GM19043 (cell line): ENCODE results near the gene GMDS.

Experiments used
- ATAC-seq: cut with Tn5 transposase; IDR thresholded peaks from one replicate; pipeline ENCODE4 v1.9.1; 2021; ENCODE audit warnings: low read depth; ENCODE audit not compliant: unreplicated experiment

The GMDS gene

GRCh38 chr6:1915226-1915625 is 330.2 kb downstream of the GMDS start:
- no peak for ATAC-seq

GRCh38 chr6:1913577-1913976 is 331.8 kb downstream of the GMDS start:
- no peak for ATAC-seq

GRCh38 chr6:1912731-1913130 is 332.7 kb downstream of the GMDS start:
- no peak for ATAC-seq

- ATAC-seq = no peak
These were observed 333.9 kb downstream of the GMDS start for GRCh38 chr6:1911474-1911873.

- no peak for ATAC-seq
These were observed 334.6 kb downstream of the GMDS start for GRCh38 chr6:1910621-1911407.

GRCh38 chr6:1908784-1909183 is 336.6 kb downstream of the GMDS start:
- no peak for ATAC-seq

GRCh38 chr6:1906609-1907008 is 338.8 kb downstream of the GMDS start:
- no peak for ATAC-seq

GRCh38 chr6:1906014-1906413 is 339.4 kb downstream of the GMDS start:
- ATAC-seq = no peak

GRCh38 chr6:1904898-1905297 is 340.5 kb downstream of the GMDS start:
- ATAC-seq = no peak

- no peak for ATAC-seq
These were observed 341.0 kb downstream of the GMDS start for GRCh38 chr6:1904466-1904799.

- no peak for ATAC-seq
These were observed 341.5 kb downstream of the GMDS start for GRCh38 chr6:1903780-1904465.

GRCh38 chr6:1901556-1901955 is 343.8 kb downstream of the GMDS start:
- ATAC-seq = no peak

- no peak for ATAC-seq
These were observed 348.5 kb downstream of the GMDS start for GRCh38 chr6:1896897-1897296.

GRCh38 chr6:1895721-1896120 is 349.7 kb downstream of the GMDS start:
- no peak for ATAC-seq

GRCh38 chr6:1894954-1895353 is 350.5 kb downstream of the GMDS start:
- ATAC-seq = no peak

- no peak for ATAC-seq
These were observed 351.8 kb downstream of the GMDS start for GRCh38 chr6:1893470-1894130.

- no peak for ATAC-seq
These were observed 352.7 kb downstream of the GMDS start for GRCh38 chr6:1892716-1893115.

GRCh38 chr6:1890987-1891386 is 354.4 kb downstream of the GMDS start:
- no peak for ATAC-seq

GRCh38 chr6:1890071-1890470 is 355.3 kb downstream of the GMDS start:
- ATAC-seq = no peak

- ATAC-seq = no peak
These were observed 359.8 kb downstream of the GMDS start for GRCh38 chr6:1885576-1886011.

GRCh38 chr6:1884313-1884712 is 361.1 kb downstream of the GMDS start:
- no peak for ATAC-seq

GRCh38 chr6:1878330-1878729 is 367.1 kb downstream of the GMDS start:
- ATAC-seq = no peak
